ENCODE results near the gene GLIS1.

The GLIS1 gene

GRCh38 chr1:53736290-53736689 is 2.7 kb downstream of the GLIS1 start:
- no peak for DNase-seq (ENCODE audit: low read depth in 2 of 2, low spot score in 1 of 2)

GRCh38 chr1:53735681-53736080 is 3.3 kb downstream of the GLIS1 start:
- DNase-seq (ENCODE audit: low read depth in 2 of 2, low spot score in 1 of 2), result no peak

GRCh38 chr1:53735261-53735660 is 3.7 kb downstream of the GLIS1 start:
- no peak for DNase-seq (ENCODE audit: low read depth in 2 of 2, low spot score in 1 of 2)

- no peak for DNase-seq (ENCODE audit: low read depth in 2 of 2, low spot score in 1 of 2)
These were observed 4.2 kb downstream of the GLIS1 start for GRCh38 chr1:53734650-53735211.

GRCh38 chr1:53733975-53734649 is 4.9 kb downstream of the GLIS1 start:
- no peak for DNase-seq (ENCODE audit: low read depth in 2 of 2, low spot score in 1 of 2)

- DNase-seq (ENCODE audit: low read depth in 2 of 2, low spot score in 1 of 2), result no peak
These were observed 5.5 kb downstream of the GLIS1 start for GRCh38 chr1:53733447-53733931.

- DNase-seq (ENCODE audit: low read depth in 2 of 2, low spot score in 1 of 2), result no peak
These were observed 6.0 kb downstream of the GLIS1 start for GRCh38 chr1:53732912-53733317.

- no peak for DNase-seq (ENCODE audit: low read depth in 2 of 2, low spot score in 1 of 2)
These were observed 6.6 kb downstream of the GLIS1 start for GRCh38 chr1:53732409-53732808.

GRCh38 chr1:53731779-53732305 is 7.1 kb downstream of the GLIS1 start:
- DNase-seq (ENCODE audit: low read depth in 2 of 2, low spot score in 1 of 2), result no peak

- DNase-seq (ENCODE audit: low read depth in 2 of 2, low spot score in 1 of 2), result no peak
These were observed 7.8 kb downstream of the GLIS1 start for GRCh38 chr1:53731043-53731600.

- DNase-seq (ENCODE audit: low read depth in 2 of 2, low spot score in 1 of 2), result no peak
These were observed 8.6 kb downstream of the GLIS1 start for GRCh38 chr1:53730224-53730865.

- no peak for DNase-seq (ENCODE audit: low read depth in 2 of 2, low spot score in 1 of 2)
These were observed 9.3 kb downstream of the GLIS1 start for GRCh38 chr1:53729456-53730223.

- no peak for DNase-seq (ENCODE audit: low read depth in 2 of 2, low spot score in 1 of 2)
These were observed 10.1 kb downstream of the GLIS1 start for GRCh38 chr1:53728702-53729455.

GRCh38 chr1:53728196-53728595 is 10.8 kb downstream of the GLIS1 start:
- no peak for DNase-seq (ENCODE audit: low read depth in 2 of 2, low spot score in 1 of 2)

GRCh38 chr1:53727461-53728092 is 11.4 kb downstream of the GLIS1 start:
- no peak for DNase-seq (ENCODE audit: low read depth in 2 of 2, low spot score in 1 of 2)

GRCh38 chr1:53726009-53726600 is 12.9 kb downstream of the GLIS1 start:
- no peak for DNase-seq (ENCODE audit: low read depth in 2 of 2, low spot score in 1 of 2)

- DNase-seq (ENCODE audit: low read depth in 2 of 2, low spot score in 1 of 2), result no peak
These were observed 13.7 kb downstream of the GLIS1 start for GRCh38 chr1:53725238-53725689.

- no peak for DNase-seq (ENCODE audit: low read depth in 2 of 2, low spot score in 1 of 2)
These were observed 16.9 kb downstream of the GLIS1 start for GRCh38 chr1:53722025-53722424.

- no peak for DNase-seq (ENCODE audit: low read depth in 2 of 2, low spot score in 1 of 2)
These were observed 17.9 kb downstream of the GLIS1 start for GRCh38 chr1:53721088-53721487.

Data from stimulated activated CD8-positive, alpha-beta memory T cell treated with anti-CD3 and anti-CD28 coated beads, Interleukin-4, amount 100 ng/mL, for 4 hours (primary cell).